Left lung (tissue), 10 donors: ENCODE results near the gene DHRS3. TPM values are rescaled to one million over a fixed set of nuclear protein-coding genes. Genes with fewer than 3 reads are reported as not detected.
A peak's percentile ranks its signal among the peaks of the same experiment; 100 is the strongest.

Source experiments
- ATAC-seq: fragments of 200-7000 bp; cut with Tn5 transposase; one replicate; pipeline ENCODE4 v1.9.1; 2020; ENCODE audit warnings: moderate library complexity
- DNase-seq, 4 donors: peaks; one replicate each; pipeline ENCODE4 v3.0.0-alpha.2; 2013 to 2020
- H3K27ac ChIP-seq, 2 donors: fragments of 200-600 bp; sonication (generic) in 1 of 2; one replicate each; pipeline versions ENCODE4 v1.5.0 to v1.8.0; 2020 to 2021
- H3K27me3 ChIP-seq, 2 donors: fragments of 200-600 bp; sonication (generic) in 1 of 2; one replicate each; pipeline versions ENCODE4 v1.5.0 to v1.8.0; 2020 to 2021
- H3K36me3 ChIP-seq, 2 donors: fragments of 200-600 bp; sonication (generic) in 1 of 2; one replicate each; pipeline versions ENCODE4 v1.5.0 to v1.8.0; 2020 to 2021
- H3K4me1 ChIP-seq, 2 donors: fragments of 200-600 bp; one replicate each; pipeline ENCODE4 v1.8.0; 2021
- H3K4me3 ChIP-seq, 2 donors: fragments of 200-600 bp; sonication (generic) in 1 of 2; one replicate each; pipeline versions ENCODE4 v1.5.0 to v1.8.0; 2020 to 2021; ENCODE audit warnings: mild to moderate bottlenecking in 1 of 2
- H3K9me3 ChIP-seq, 2 donors: fragments of 200-600 bp; sonication (generic) in 1 of 2; one replicate each; pipeline versions ENCODE4 v1.5.0 to v1.8.0; 2020 to 2021
- CTCF ChIP-seq, 2 donors: fragments of 200-600 bp; sonication (generic) in 1 of 2; IDR thresholded peaks; one replicate each; pipeline versions ENCODE4 v1.5.0 to v1.8.0; 2021; ENCODE audit warnings: antibody characterized with exemption in 2 of 2
- intact Hi-C, 2 donors: fragments of 100-400 bp; cut with DNase I; formaldehyde crosslinking; loops; one replicate each; pipeline versions ENCODE4 v1.11.2 to v1.14.2; 2022
- polyA plus RNA-seq, 6 donors: library from polyadenylated mRNA; unstranded; fragments of 120-200 nt; gene quantifications; one replicate each; pipeline ENCODE4 v1.2.1, GENCODE V29; 2013; ENCODE audit not compliant: insufficient read length in 6 of 6
- total RNA-seq, 2 donors: library from RNA; stranded (reverse); fragmentation: NEBNext Ultra II Directional; extraction: Animal tissue kit (Norgen Biotek cat#: 25700); gene quantifications; one replicate each; pipeline ENCODE4 v1.2.1, GENCODE V29; 2021
- donor health status: DM: no; HTN: yes; CAD: no.
- donor health status: DM: no; HTN: no; CAD: no.

Gene DHRS3
- total and polyA plus RNA-seq, 8 donors, result 37.3 to 120 (median 43.7) TPM

GRCh38 chr1:12601700-12602658, 16.0 kb downstream of the DHRS3 start:
- ATAC-seq (peak; percentile 33), DNase-seq (peak in 1 of 4 donors; percentile 68)
- Histone ChIP-seq H3K9me3 (peaks cover 0 to 4% of the 10 kb centered on the region in 2 donors), H3K4me1 (peaks cover 28 to 72% of the 10 kb centered on the region in 2 donors), H3K27ac (no peak overlapping the region), H3K27me3 (no peaks in the 10 kb centered on the region), H3K36me3 (no peaks in the 10 kb centered on the region), H3K4me3 (no peak overlapping the region)
- intact Hi-C loops, result no loop called here
- no peak for TF ChIP-seq CTCF (IDR thresholded peaks at IDR 0.05)

GRCh38 chr1:12600880-12601633, 17.0 kb downstream of the DHRS3 start:
- ATAC-seq (peak; percentile 7), DNase-seq (peak in 1 of 4 donors; percentile 48)
- intact Hi-C loops, result no loop called here
- no peaks in the 10 kb centered on the region for H3K9me3 ChIP-seq
- peaks cover 0 to 2% of the 10 kb centered on the region in 2 donors for H3K27me3 ChIP-seq
- no peak overlapping the region for H3K4me3 ChIP-seq
- no peak overlapping the region for H3K27ac ChIP-seq
- no peaks in the 10 kb centered on the region for H3K36me3 ChIP-seq
- TF ChIP-seq CTCF (IDR thresholded peaks at IDR 0.05), result peak; percentile 33 to 39
- H3K4me1 ChIP-seq, result peaks cover 37 to 77% of the 10 kb centered on the region in 2 donors

- Histone ChIP-seq H3K36me3 (no peaks in the 10 kb centered on the region), H3K9me3 (no peaks in the 10 kb centered on the region), H3K27ac (no peak overlapping the region), H3K4me3 (no peak overlapping the region), H3K4me1 (peaks cover 42 to 82% of the 10 kb centered on the region in 2 donors), H3K27me3 (peaks cover 0 to 9% of the 10 kb centered on the region in 2 donors)
- DNase-seq, result no peak
- no peak for ATAC-seq
- intact Hi-C loops, result no loop called here
- no peak for TF ChIP-seq CTCF (IDR thresholded peaks at IDR 0.05)
Measured at GRCh38 chr1:12600335-12600734, 17.7 kb downstream of the DHRS3 start.

- Histone ChIP-seq H3K9me3 (no peaks in the 10 kb centered on the region), H3K36me3 (no peaks in the 10 kb centered on the region), H3K27me3 (peaks cover 0 to 16% of the 10 kb centered on the region in 2 donors), H3K27ac (no peak overlapping the region), H3K4me3 (no peak overlapping the region), H3K4me1 (peaks cover 43 to 81% of the 10 kb centered on the region in 2 donors)
- intact Hi-C loops, result no loop called here
- no peak for ATAC-seq
- no peak for DNase-seq
- TF ChIP-seq CTCF (IDR thresholded peaks at IDR 0.05), result no peak
Measured at GRCh38 chr1:12599657-12600056, 18.4 kb downstream of the DHRS3 start.

- no peaks in the 10 kb centered on the region for H3K36me3 ChIP-seq
- DNase-seq (no peak), ATAC-seq (no peak)
- H3K27ac ChIP-seq, result no peak overlapping the region
- peaks cover 0 to 19% of the 10 kb centered on the region in 2 donors for H3K27me3 ChIP-seq
- H3K9me3 ChIP-seq, result no peaks in the 10 kb centered on the region
- no peak overlapping the region for H3K4me3 ChIP-seq
- no peak for TF ChIP-seq CTCF (IDR thresholded peaks at IDR 0.05)
- intact Hi-C loops, result no loop called here
- H3K4me1 ChIP-seq, result peaks cover 37 to 81% of the 10 kb centered on the region in 2 donors
Measured at GRCh38 chr1:12598974-12599373, 19.0 kb downstream of the DHRS3 start.
